Neural cell (in vitro differentiated cells): ENCODE measurements around the gene FLII. TPM values are rescaled to one million over a fixed set of nuclear protein-coding genes. Genes with fewer than 3 reads are reported as not detected.

ENCODE experiments used
- H2AFZ ChIP-seq: fragments of 200-600, 300-800 bp; sonication (generic), shearing (Covaris generic); 2 replicates; pipeline ENCODE4 v1.6.0; 2014; ENCODE audit warnings: low read depth, mild to moderate bottlenecking, antibody characterized with exemption, low read length, moderate library complexity
- H3F3A ChIP-seq: fragments of 200-600 bp; shearing (Covaris generic); 2 replicates; pipeline ENCODE4 v1.6.1; 2016; ENCODE audit warnings: mild to moderate bottlenecking, moderate library complexity, mixed read lengths, antibody characterized with exemption, low read length; ENCODE audit not compliant: insufficient read depth, poor library complexity, severe bottlenecking
- H3K27ac ChIP-seq: fragments of 200-600, 300-800 bp; sonication (generic), shearing (Covaris generic); 2 replicates; pipeline ENCODE4 v1.5.1; 2014; ENCODE audit warnings: mild to moderate bottlenecking, low read length, moderate library complexity
- H3K27me3 ChIP-seq: fragments of 300-800, 200-600 bp; sonication (generic), shearing (Covaris generic); 2 replicates; pipeline ENCODE4 v1.6.0; 2014; ENCODE audit warnings: mild to moderate bottlenecking, low read depth, low read length, moderate library complexity; ENCODE audit not compliant: insufficient read depth
- H3K36me3 ChIP-seq: fragments of 300-800, 200-600 bp; sonication (generic), shearing (Covaris generic); 2 replicates; pipeline ENCODE4 v1.5.1; 2014; ENCODE audit warnings: mild to moderate bottlenecking, antibody characterized with exemption, low read length, moderate library complexity; ENCODE audit not compliant: insufficient read depth
- H3K4me2 ChIP-seq: fragments of 300-800, 200-600 bp; sonication (generic), shearing (Covaris generic); 2 replicates; pipeline ENCODE4 v1.6.0; 2014; ENCODE audit warnings: mild to moderate bottlenecking, low read length
- H3K4me3 ChIP-seq: fragments of 300-800, 200-600 bp; sonication (generic), shearing (Covaris generic); 2 replicates; pipeline ENCODE4 v1.5.1; 2014; ENCODE audit warnings: mild to moderate bottlenecking, low read length, moderate library complexity
- H3K79me2 ChIP-seq: fragments of 200-600 bp; shearing (Covaris generic); replicated peaks from 2 replicates; pipeline ENCODE4 v1.6.0; 2014; ENCODE audit warnings: mild to moderate bottlenecking, low read length, moderate library complexity; ENCODE audit not compliant: insufficient read depth
- H3K9ac ChIP-seq: fragments of 300-800, 200-600 bp; sonication (generic), shearing (Covaris generic); 2 replicates; pipeline ENCODE4 v1.6.1; 2016; ENCODE audit warnings: mild to moderate bottlenecking, low read length, mixed read lengths
- H3K9me2 ChIP-seq: fragments of 200-600 bp; shearing (Covaris generic); 2 replicates; pipeline ENCODE4 v1.6.1; 2016; ENCODE audit warnings: mild to moderate bottlenecking, low read length, mixed read lengths; ENCODE audit not compliant: insufficient read depth
- H3K9me3 ChIP-seq: fragments of 200-600, 300-800 bp; sonication (generic), shearing (Covaris generic); 2 replicates; pipeline ENCODE4 v1.6.1; 2016; ENCODE audit warnings: mild to moderate bottlenecking, mixed run types, low read length, moderate library complexity, mixed read lengths
- H4K20me1 ChIP-seq: fragments of 200-600 bp; shearing (Covaris generic); 2 replicates; pipeline ENCODE4 v1.6.1; 2016; ENCODE audit warnings: mild to moderate bottlenecking, mixed run types; ENCODE audit not compliant: insufficient read depth
- EZH2 ChIP-seq: fragments of 200-600, 300-800 bp; shearing (Covaris generic), sonication (generic); IDR thresholded peaks from 2 replicates; pipeline ENCODE4 v1.6.1; 2014; ENCODE audit warnings: antibody characterized with exemption, low read length, borderline replicate concordance, mild to moderate bottlenecking; ENCODE audit not compliant: insufficient read depth, poor library complexity, severe bottlenecking
- RAD21 ChIP-seq: fragments of 450-650 bp; conservative IDR thresholded peaks from 2 replicates; pipeline ENCODE4 v1.6.1; 2014; ENCODE audit warnings: antibody characterized with exemption, mild to moderate bottlenecking, moderate library complexity
- REST ChIP-seq: IDR thresholded peaks from 2 replicates; pipeline ENCODE4 v1.6.1; 2012; ENCODE audit warnings: borderline replicate concordance
- TAF1 ChIP-seq: IDR thresholded peaks from 2 replicates; pipeline ENCODE4 v1.6.1; 2012; ENCODE audit warnings: low read depth
- polyA plus RNA-seq: library from polyadenylated mRNA; depleted of rRNA; stranded (reverse); fragments of >200 nt; gene quantifications from 2 replicates; pipeline ENCODE4 v1.2.3, GENCODE V29; 2014
- TF ChIP-seq, protein P1 (sequence below): fragments of 450-650 bp; IDR thresholded peaks from 2 replicates; pipeline ENCODE4 v1.5.1; 2014; ENCODE audit warnings: antibody characterized with exemption, mild to moderate bottlenecking, moderate library complexity; ENCODE audit not compliant: poor library complexity, severe bottlenecking

The FLII gene
- polyA plus RNA-seq, 1 donor from 2014 or later = 93.0 TPM

DNA sequence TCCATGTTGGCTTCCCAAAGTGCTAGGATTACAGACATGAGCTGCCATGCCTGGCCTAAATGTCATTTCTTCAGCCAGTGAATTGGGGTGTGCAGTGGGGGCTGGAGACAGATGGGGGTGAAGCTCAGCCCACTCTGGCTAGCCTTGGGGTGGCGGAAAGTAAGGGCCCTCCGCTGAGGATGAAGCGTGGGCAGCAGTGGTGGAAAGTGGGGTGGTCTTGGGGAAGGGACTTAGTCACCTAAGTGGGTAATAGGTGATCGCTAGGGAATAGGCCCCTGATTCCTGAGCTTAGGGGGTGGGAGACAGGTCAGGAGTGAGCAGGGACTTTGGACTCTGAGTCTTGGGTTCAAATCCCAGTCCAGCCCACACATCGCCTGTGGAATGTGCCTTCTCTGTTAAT, 30.9 kb downstream of the FLII start:
- no peak overlapping the region for H3K9ac ChIP-seq
- no peak overlapping the region for H3K4me3 ChIP-seq
- peaks cover 3% of the 10 kb centered on the region for H3F3A ChIP-seq
- no peaks in the 10 kb centered on the region for H3K9me3 ChIP-seq
- H2AFZ ChIP-seq = no peak overlapping the region
- no peaks in the 10 kb centered on the region for H4K20me1 ChIP-seq
- peaks cover 52% of the 10 kb centered on the region for H3K79me2 ChIP-seq
- no peak overlapping the region for H3K27ac ChIP-seq
- TF ChIP-seq EZH2 (no peak), REST (no peak), TAF1 (no peak), RAD21 (no peak)
- no peaks in the 10 kb centered on the region for H3K36me3 ChIP-seq
- no peaks in the 10 kb centered on the region for H3K27me3 ChIP-seq
- no peak overlapping the region for H3K4me2 ChIP-seq
- H3K9me2 ChIP-seq = no peaks in the 10 kb centered on the region

DNA sequence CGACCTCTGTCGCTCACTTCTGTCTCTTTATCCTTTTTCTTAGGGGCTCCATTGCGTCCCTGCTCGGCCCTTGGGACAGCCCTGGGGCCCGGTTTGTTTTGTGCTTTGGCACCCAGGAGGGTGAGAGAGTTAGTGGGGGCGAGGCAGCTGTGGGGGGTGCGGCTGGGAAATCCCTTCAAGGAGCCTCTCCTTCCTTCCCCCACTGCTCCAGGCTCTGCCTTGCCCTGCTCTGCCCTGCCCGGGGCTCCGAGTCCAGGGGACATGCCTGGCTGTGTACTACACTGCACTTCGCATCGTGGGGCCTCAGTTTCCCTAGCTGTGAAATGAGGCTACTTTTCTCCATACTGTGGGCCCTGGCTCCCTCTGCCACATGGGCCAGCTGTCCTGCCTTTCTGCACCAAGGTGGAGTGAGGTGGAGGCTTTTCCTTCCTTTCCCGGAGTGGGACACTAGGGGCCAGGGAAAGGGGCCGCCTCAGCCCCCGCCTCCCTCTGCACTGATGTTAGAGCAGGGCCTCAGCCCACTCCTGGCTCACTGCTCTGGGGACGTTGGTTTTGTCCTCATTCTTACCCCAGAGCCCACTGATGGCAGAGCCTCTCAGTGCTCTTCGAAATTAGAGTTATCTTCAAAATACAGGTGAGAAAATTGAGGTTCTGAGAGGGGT, 32.1 kb downstream of the FLII start:
- Histone ChIP-seq H3K9ac (peak overlapping the region; percentile 81), H3K27me3 (no peaks in the 10 kb centered on the region), H3K4me2 (peak overlapping the region; percentile 99), H3K4me3 (peak overlapping the region; percentile 88), H4K20me1 (no peaks in the 10 kb centered on the region), H3K36me3 (no peaks in the 10 kb centered on the region), H3K9me3 (no peaks in the 10 kb centered on the region), H3K27ac (peak overlapping the region; percentile 24), H3K9me2 (no peaks in the 10 kb centered on the region), H3K79me2 (peaks cover 51% of the 10 kb centered on the region), H3F3A (peaks cover 3% of the 10 kb centered on the region), H2AFZ (peak overlapping the region; percentile 49)
- TF ChIP-seq, protein P1, sequence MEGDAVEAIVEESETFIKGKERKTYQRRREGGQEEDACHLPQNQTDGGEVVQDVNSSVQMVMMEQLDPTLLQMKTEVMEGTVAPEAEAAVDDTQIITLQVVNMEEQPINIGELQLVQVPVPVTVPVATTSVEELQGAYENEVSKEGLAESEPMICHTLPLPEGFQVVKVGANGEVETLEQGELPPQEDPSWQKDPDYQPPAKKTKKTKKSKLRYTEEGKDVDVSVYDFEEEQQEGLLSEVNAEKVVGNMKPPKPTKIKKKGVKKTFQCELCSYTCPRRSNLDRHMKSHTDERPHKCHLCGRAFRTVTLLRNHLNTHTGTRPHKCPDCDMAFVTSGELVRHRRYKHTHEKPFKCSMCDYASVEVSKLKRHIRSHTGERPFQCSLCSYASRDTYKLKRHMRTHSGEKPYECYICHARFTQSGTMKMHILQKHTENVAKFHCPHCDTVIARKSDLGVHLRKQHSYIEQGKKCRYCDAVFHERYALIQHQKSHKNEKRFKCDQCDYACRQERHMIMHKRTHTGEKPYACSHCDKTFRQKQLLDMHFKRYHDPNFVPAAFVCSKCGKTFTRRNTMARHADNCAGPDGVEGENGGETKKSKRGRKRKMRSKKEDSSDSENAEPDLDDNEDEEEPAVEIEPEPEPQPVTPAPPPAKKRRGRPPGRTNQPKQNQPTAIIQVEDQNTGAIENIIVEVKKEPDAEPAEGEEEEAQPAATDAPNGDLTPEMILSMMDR = no peak
- TF ChIP-seq TAF1 = no peak
- no peak for TF ChIP-seq REST
